NT2/D1 (cell line): ENCODE data around the gene NBPF1.
"Not testable (repeated sequence)": the region's sequence is repeated elsewhere in the genome, so short reads cannot be mapped to it uniquely, and the experiment has no call there.

Experiments used
- YY1 ChIP-seq: IDR thresholded peaks from 2 replicates; pipeline ENCODE4 v1.6.1; 2011; ENCODE audit not compliant: insufficient read length, insufficient read depth
- ZNF274 ChIP-seq: IDR thresholded peaks from 2 replicates; pipeline ENCODE4 v1.6.1; 2011; ENCODE audit warnings: mild to moderate bottlenecking, low read depth, low read length

DNA sequence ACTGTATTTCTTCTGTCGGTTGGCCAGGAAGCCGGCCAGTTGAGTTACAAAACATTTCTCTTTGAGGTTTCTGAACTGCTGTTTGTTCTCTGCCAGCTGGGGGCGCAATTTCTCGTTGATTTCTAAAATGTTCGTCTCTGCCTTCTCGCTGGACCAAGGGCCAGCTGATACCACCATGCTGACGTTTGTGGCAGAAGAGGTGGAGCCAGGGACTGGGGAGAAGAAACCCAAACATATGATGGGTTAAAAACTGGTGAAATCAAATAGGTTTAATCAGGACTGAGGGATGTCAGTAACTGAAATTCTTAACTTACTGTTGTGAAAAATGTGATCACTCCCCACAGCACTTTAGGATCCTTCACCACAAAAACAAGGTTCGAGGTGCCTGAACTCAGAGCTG lies 21.5 kb downstream of the NBPF1 start:
- not testable (repeated sequence) for TF ChIP-seq YY1, ZNF274
